Gastrocnemius medialis (tissue), 4 donors: ENCODE measurements around the gene KIF21B.

Experiments
- POLR2A ChIP-seq, 2 donors: fragments of 450-650 bp; IDR thresholded peaks; one replicate each; pipeline ENCODE4 v1.6.1; 2017; ENCODE audit warnings: antibody characterized with exemption in 2 of 2, mild to moderate bottlenecking in 2 of 2, moderate library complexity in 2 of 2
- TF ChIP-seq, protein P1 (sequence below), 5 experiments: fragments of 450-650 bp in 3 of 5; fragments of 200-600 bp in 2 of 5; sonication (generic) in 2 of 5; IDR thresholded peaks in 4 of 5; conservative IDR thresholded peaks in 1 of 5; 1 replicate in 4 of 5; 2 replicates in 1 of 5; pipeline ENCODE4 v1.5.1; 2016 to 2019; ENCODE audit warnings: antibody characterized with exemption in 5 of 5, mild to moderate bottlenecking in 3 of 5, moderate library complexity in 3 of 5

DNA sequence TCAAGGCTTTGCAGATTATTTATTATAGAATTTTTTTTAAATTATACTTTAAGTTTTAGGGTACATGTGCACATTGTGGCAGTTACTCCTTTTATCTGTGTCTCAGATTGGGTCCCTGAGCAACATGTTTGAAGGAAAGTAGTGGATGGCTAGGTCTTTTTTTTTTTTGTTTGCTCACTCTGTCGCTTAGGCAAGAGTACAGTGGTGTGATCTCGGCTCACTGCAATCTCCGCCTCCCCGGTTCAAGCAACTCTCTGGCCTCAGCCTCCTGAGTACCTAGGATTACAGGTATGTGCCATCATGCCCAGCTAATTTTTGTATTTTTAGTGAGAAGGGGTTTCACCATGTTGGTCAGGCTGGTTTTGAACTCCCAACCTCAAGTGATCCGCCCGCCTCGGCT lies 39.6 kb upstream of the KIF21B start:
- TF ChIP-seq POLR2A (IDR thresholded peaks at IDR 0.05), result no peak
- TF ChIP-seq, protein P1, sequence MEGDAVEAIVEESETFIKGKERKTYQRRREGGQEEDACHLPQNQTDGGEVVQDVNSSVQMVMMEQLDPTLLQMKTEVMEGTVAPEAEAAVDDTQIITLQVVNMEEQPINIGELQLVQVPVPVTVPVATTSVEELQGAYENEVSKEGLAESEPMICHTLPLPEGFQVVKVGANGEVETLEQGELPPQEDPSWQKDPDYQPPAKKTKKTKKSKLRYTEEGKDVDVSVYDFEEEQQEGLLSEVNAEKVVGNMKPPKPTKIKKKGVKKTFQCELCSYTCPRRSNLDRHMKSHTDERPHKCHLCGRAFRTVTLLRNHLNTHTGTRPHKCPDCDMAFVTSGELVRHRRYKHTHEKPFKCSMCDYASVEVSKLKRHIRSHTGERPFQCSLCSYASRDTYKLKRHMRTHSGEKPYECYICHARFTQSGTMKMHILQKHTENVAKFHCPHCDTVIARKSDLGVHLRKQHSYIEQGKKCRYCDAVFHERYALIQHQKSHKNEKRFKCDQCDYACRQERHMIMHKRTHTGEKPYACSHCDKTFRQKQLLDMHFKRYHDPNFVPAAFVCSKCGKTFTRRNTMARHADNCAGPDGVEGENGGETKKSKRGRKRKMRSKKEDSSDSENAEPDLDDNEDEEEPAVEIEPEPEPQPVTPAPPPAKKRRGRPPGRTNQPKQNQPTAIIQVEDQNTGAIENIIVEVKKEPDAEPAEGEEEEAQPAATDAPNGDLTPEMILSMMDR (IDR thresholded peaks at IDR 0.05 in 4 of 5, conservative IDR thresholded peaks at IDR 0.05 in 1 of 5), result no peak
